ENCODE data around the gene TMEM132D.
"Not testable (repeated sequence)": the region's sequence is repeated elsewhere in the genome, so short reads cannot be mapped to it uniquely, and the experiment has no call there.

The TMEM132D gene

DNA sequence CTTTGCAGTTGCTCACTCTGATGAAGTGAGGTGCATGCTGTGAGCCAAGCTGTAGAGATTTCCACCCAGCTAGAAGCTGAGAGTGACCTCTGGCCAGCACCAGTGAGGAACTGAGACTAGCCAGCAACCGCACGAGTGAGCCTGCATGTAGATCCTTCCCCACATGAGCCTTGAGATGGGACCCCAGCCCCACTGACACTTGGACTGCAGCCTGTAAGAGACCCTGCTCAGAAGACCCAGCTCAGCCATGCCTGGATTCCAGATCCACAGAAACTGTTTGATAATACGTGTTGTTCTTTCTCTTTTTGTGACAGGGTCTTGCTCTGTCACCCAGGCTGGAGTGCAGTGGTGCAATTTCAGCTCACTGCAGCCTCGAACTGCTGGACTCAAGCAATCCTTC, 821.4 kb downstream of the TMEM132D start:
- no peak for DNase-seq

DNA sequence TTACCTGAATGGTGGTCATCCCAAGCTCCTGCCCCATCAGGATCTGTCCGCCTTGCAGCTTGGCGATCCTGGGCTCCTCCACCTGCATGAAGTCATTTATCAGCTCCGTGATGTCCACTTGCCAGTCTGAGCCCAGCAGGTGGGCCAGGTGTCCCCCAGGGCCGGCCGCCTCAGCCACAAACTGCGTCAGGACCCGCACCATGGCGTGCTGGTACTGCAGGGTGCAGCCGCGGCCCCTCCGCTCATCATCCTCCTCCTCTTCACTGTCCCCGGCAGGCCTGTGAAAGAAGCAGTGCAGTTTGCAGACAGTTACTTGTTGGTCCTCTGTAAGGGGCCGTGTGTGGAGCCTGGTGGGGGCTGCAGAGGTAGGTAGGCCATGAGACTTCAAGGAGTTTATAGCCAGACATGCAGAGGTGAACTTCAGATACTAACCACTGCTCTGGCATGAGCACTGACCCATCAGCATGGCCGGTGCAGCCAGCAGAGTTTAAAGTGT, 822.0 kb downstream of the TMEM132D start:
- no peak for DNase-seq

DNA sequence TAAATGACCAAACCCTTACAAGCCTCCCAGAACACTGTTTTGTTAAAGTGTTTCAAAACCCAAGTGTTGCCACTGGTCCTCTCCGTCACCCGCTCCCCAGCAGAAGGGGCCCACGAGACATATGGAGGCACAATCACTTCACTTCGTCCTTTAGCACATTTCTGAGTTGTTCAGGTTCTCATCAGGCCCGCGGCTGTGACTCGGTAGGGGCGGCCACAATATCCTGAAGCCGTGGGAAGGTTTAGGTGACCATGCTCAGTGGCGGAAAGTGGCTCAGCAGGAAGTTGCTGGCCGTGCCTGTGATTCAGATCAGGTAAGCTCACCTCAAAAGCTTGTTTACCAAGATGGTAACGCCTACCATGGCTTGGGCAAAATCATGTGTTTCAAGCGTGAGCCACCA, 823.0 kb downstream of the TMEM132D start:
- no peak for DNase-seq

DNA sequence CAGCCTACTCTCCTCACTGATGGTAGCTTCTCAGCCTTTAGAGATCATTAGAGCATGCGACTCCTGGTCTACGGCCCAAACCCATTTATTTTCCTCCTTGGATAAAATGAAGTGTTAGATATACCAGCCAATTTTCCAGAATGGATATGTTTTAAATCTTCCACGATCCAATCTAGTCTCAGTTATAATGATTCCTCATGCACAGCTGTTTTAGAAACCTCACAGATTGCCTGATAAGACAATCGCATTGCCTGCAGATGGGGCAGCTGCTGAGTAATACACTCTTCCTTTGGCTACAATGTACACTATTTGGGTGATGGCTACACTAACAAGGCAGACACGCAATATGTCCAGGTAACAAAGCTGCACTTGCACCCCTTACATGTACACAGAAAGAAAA, 823.4 kb downstream of the TMEM132D start:
- DNase-seq = no peak

DNA sequence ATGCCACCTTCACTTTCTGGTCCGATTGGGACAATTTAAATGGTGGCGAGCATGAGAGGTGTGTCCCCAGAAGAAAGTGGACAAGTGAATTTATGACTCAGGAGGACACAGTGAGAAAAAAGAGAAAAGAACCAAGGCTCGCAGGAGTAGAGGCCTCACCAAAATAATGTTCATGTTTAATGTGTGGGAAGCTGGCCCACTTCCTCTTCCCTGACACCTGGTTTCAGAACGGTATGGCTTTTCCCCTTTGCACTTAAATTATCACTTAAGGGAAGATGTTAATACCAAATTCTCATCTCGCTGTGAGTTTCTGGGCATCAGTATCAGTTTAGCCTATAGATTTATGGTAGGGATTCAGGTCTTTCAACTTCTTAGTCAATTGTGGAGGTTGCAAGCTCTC, 824.1 kb downstream of the TMEM132D start:
- no peak for DNase-seq

DNA sequence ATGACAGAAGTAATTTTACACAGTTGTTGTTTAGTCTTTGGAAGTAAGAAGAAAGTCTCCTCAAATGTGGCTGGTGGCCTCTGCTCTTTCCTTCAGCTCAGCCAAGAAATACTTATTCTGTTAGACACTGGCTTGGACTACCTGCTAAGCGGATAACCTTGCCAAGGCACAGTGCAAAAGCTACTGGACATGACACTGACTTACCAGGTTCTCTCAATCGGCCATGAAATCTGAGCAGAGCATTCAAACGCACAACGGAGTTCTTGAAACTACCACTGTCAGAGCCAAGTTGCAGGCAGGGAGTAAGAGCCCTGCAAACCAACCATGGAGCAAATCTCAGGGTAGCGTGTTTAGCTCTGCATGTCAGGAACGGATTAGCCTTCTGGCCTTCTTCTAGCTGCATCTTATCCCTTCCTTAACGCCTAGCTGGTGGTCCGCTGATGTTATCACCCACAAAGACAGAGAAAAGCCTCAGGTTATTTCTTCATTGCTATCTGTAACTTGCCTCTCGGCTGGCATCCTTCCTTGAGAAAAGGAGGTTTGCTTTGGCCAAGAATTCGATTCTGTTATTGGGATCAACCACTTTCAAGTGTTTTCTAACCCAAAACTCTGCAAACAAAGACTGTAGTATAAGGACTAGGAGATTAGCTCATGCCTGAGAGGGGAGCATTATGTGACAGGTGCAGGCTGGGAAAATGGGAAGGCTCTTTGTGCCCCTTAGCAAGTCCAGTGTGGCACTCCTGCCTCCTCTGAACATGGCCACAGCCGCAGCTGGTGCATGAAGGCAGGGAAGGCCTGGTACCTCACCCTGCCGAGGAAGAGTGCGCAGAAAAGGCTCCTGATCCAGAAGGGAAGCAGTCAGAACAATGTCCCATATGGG, 827.1 kb downstream of the TMEM132D start:
- DNase-seq = no peak

DNA sequence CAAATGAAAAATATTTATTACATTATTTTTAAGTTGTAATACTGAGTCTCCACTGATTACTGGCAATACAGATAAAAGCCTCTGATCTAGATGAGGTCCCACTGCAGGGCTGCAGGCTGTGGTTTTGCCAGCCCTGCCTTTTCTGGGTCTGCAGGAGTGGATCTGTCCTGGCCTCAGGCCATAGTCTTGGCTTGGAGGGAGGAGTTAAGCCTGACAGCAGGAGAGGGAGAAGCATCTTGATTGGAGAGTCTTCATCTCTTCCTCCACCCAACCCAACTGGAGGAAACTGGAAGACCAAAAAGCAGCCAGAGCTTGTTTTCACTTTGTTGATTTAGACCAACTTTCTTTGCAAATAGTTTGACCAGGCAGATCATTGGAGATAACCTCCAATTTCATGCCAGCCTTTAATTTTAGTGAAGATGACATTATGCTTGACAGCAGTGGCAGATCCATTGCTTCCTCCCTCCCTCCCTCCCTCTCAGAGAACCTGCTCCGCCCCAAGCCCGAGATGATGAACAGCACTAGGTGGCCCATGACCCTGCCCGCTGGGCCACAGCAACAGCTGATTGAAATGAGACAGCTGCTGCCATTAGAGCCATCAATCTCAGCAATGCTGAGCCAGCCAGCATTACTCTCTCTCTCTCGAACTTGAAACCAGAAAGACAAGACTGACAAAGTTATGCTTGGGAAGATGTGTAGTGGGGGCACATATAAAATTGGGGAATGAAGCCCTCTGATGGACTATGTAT, 828.2 kb downstream of the TMEM132D start:
- DNase-seq = no peak

DNA sequence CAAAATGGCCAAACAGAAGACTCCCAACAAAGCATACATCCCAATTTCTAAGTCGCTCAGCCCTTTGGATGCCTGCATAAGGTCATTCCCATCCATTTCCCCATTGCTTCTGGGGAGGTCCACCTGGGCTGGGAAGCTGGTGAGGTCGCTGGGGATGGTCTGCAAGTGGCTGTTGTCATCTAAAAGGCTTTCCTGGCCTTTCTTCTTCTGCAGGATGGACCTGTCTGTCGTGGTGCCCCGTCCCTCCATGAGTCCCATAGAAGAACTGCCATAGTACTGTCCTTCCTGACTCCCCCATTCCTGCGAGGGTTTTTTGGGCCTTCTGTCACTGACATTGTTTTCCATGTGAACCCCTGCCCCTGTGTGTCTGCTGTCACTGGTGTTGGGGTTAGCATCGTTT, 829.4 kb downstream of the TMEM132D start:
- DNase-seq = no peak

DNA sequence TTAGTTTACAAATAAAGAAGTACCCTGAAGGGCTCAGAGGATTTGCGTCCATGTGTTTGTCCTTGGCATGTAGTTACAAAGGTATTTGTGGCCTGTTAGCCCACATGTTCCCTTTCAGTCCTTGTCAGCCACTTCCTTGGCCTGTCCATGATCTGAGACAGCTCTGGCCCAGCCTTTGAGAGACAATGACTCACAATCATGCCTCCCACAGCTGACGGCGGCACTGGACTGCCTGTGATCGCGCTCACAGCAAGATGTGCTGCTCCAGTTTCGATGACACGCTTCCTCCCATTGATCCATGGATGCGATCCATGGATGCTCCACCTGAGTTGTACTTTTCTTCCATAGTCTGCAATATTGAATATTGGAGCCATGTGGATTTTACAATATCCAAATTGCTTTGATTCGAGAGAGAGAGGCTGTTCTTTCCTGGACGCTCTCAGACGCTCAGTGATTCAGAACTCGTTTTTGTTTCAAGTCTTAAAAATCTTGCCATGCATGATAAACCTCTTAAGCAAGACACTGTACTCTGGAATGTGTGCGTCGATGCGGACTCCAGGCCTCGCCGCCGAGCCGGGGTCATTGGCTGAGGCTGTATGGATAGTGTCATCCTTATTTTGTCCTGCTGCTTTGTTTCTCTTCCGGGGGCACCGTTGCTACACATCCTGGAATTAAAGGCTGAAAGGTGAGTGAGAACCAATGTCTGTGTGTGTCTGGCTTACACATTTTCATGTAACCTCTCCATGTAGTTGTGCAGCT, 830.5 kb downstream of the TMEM132D start:
- DNase-seq = no peak

DNA sequence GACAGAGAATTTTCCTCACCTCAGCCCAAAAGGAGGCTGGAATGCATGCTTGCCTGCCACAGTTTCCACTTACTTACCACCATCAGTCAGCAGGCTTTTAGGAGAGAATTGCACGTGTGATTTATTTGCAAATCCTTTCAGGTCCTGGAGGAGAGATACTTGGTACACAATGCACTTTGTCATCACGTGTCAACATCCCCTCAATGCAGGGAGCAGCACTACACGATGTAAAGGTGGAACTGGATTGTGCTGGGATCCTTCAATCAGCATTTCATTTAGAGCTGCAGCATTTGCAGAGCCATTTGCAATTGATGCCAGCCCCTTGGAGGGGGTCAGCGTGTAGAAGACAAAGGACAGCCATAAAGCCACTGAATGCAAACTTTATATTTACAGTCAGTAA, 832.5 kb downstream of the TMEM132D start:
- DNase-seq = peak; percentile 55

DNA sequence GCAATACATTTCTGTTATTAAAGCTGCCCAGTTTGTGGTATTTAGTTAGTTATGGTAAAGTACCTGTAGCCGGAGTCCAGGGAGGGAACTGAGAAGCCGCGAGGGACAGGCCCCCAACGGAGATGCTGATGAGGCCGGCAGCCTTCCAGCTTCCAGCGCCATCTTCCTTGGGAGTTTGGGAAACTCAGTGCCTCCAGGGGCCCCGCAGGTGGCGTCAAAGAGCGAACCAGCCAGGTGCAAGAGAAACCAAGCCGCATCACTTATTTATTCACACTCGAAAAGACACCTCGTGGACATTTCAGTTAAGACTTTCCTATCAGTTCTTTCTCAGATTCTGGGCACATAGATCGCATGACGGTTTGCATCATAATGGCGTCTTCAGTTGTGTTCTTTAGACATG, 833.9 kb downstream of the TMEM132D start:
- DNase-seq = no peak

DNA sequence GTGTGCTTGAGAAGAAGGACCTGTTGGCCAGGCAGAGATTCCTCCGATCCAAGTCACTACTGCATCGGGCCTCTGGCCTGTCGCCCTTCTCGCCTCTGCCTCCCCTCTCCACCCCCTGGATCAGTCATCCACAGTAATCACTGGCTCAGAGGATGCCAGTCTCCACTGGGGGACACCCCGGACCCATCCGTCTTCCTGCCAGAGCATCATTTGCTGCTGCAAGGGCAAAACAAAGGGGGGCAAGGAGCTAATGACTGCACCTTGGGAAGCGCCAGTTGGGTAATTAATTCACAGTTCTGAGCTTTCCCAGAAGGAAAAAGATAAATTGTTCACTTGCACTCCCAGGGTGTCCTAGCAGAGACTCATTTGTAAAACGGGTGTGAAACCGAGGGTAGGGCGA, 835.1 kb downstream of the TMEM132D start:
- DNase-seq = no peak

DNA sequence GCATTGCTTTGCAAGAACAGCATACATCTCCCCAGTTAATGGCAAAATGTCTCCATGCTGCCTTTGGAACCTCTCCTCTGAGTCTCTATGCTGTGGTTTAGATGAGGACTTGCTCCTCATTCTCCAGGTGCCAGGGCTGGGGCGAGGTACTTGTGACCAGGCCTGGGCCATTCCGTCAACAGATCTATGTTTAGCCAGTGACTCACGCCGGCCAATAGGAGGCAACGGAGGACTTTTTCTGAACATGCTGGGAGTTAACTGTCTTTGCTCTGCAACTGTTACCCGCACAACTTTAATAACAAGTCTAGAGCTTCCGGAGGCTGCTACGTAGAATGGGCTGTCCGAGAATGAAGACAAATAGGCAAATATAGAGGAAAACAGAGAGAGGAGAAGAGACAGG, 836.3 kb downstream of the TMEM132D start:
- peak; percentile 21 for DNase-seq

DNA sequence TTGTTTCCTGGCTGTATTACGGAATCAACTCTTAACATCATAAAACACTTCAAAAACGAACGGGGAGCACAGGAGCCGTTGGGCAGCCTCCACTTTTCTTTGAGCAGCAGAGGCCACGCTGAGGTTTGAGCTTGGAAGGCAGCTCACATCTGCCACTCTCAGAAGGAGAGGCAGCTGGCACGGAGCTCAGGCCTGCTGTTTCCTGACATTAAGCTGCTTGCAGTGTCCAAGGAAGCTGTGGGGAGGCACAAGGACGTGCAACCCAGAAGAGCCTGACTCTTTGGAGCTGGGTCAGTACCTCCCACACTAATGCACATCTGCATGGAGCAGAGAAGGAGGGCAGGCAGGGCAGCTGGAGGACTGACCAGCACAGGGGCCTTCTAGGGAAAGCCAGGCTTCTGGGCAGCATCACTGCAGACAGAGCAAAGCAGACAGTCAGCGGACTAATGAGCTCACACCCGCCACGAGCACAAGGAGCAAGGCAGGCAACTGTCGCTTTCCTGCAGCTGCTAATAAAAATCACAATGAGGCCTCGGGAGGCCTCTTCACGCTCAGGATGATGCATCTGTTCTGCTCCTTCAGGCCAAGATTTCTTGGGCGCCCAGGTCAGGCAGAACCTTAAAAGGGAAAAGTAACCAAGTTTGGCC, 839.5 kb downstream of the TMEM132D start:
- DNase-seq = no peak

DNA sequence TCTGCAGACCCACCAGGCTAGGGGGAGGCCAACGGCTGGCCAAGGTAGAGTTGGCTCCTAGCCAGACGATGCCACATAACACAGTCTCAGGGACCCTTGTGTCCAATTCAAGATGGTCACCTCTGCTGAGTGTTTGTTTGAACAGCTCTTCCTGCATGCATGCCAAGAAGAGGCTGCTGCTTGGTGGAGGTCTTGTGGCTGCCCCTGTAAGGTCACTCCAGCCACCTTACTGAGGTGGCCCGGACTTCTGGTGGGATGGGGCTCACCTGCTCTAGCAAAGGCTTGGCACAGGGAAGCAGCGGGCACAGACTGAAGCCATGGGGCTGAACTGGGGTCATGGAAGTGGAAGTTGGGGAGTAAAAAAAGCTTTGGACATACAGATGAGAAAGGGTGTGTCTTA, 840.2 kb downstream of the TMEM132D start:
- no peak for DNase-seq

DNA sequence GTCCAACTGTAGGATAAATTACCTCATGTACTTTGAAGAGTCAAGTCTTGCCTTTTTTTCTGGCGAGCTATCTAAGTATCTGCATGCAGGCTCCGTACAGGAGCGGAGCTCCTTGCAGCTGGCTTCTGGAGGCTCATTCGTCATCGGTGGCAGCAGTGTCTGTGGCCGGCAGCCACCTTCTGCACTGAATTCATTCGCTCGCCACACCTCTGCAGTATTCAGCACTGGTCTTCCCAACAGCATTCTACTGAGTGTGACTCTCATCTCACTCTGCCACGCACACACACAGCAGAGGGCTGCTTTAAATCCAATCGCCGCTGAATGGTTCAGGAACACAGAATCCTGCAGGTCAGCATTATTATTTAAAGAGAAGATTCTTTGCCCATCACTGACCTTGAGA, 850.6 kb downstream of the TMEM132D start:
- no peak for DNase-seq

DNA sequence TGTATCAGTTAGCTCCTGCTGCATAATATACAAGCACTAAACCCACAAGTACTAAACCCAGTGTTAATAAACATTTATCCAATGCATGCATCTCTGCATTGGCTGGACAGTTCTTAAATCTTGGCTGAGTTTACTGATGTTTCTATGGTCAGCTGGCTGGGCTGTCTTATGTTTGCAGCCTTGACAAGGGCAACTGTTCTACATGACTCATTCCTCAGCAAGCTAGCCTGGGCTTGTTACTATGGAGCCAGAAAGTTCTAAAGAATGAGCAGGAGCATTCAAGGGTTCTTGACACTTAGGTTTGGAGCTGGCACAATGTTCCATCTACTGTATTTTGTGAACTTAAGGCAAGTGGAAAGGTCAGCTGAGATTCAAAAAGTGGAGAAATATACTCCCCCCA, 851.5 kb downstream of the TMEM132D start:
- DNase-seq = no peak

DNA sequence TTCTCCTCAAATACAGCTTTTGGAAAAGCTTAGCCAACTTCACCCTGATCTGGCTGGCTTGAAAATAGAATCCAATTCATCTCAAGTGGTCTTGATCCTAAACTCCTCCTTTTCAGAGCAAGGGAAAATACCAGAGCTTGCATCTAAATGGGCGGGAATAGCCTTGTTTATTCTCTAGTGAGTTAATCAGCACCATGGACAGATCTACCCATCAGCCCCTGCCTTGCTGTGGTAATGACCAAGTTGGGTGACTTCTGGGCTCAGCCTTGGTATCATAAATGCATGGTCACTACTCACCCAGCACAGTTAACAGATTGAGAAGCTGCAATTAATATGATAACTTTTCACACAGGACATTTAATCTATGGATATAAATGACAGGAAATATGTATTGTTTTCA, 853.9 kb downstream of the TMEM132D start:
- DNase-seq = no peak

DNA sequence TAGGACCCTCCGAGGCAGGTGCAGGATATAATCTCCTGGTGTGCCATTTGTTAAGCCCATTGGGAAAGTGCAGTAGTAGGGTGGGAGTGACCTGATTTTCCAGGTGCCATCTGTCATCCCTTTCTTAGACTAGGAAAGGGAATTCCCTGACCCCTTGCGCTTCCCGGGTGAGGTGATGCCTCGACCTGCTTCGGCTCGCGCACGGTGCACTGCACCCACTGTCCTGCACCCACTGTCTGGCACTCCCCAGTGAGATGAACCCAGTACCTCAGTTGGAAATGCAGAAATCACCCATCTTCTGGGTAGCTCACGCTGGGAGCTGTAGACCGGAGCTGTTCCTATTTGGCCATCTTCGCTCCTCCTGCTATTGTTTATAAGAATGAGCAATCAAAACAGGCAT, 860.5 kb downstream of the TMEM132D start:
- not testable (repeated sequence) for DNase-seq

DNA sequence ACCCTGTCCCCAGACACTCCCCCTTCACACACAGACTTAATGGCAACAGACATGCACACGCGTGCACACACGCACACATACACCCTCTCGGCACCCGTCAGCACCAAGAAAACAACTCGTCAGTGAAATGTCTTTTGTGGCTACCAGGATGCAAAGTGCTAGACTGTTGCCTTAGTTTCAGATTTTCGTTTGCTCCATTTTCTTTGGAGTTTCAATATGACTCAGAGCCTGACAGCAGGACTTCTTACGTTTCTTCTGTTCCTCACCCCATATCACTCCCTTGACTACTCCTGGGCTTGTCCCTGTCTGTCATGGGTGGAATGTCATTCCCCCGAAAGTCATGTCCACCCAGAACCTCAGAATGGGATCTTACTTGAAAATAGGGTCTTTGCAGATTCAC, 867.7 kb downstream of the TMEM132D start:
- no peak for DNase-seq

DNA sequence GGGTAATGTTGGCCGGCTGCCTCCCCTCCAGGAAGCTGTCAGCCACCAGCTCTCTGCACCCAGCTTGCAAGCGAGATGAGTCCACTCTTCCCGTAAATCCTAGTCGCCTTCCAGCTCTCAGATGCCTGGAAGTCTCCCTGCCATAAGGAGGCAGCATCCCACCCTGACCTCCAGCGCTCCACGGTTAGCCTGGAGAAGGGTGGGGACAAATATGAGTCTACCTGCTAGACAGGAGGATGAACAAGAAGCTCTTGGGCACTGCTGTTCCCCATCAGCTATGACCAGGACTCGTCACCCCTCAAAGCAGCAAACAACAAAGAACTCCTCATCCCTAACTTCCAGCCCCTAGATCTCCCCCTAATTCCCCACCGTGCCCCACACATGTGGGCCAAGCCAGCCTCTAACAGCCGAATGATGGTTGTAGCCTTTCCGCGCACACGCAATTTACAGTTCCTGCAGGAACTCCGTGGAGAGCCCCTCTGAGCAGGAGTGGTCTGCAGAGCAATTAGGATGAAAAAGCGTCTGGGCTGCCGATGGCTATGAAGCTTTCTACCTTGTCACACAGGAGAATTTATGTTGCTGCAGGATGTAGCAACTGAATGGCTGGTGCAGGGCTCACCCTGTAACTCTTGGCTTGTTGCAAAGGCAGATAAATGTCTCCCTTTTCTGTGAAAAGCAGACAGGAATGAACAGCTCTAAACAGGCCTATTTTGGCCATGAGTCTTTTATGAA, 869.1 kb downstream of the TMEM132D start:
- DNase-seq = no peak

DNA sequence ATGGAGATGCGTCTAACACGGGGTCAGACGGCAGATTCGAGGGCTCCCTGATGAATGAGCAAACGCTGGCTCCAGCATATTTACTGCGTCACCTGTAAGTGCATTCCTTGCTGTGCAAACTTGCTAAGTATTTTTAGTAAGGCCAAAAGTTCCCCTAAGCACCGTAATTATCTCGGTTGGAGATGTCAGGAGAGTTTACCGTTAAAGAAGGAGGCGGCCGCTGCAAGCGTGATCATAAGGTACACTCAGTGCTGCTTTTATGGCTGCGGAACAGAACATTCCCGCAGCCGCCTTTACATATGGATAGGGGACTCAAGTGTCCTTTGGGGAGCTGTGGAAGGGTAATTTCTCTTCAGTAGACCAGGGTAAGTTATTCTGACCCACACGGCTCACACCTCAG, 875.0 kb downstream of the TMEM132D start:
- DNase-seq = peak; percentile 6
